BJ (cell line): ENCODE data around the gene TMPRSS2. TPM values are rescaled to one million over a fixed set of nuclear protein-coding genes. Genes with fewer than 3 reads are reported as not detected.

Experiments
- CTCF ChIA-PET: fragments of 350-600 bp; formaldehyde crosslinking; extraction: SDS; loops from one replicate; lab custom pipeline; 2021; ENCODE audit warnings: antibody characterized with exemption, inconsistent platforms; lab: Yijun Ruan, JAX
- POLR2A ChIA-PET: fragments of 300-600 bp; sonication (Branson Sonifier 250); formaldehyde crosslinking; extraction: SDS; loops from one replicate; lab custom pipeline; 2021; ENCODE audit warnings: antibody characterized with exemption; lab: Charles Lee
- DNase-seq: peaks from one replicate; pipeline ENCODE4 v3.0.0-alpha.2; 2011; ENCODE audit warnings: low read depth
- H3K27me3 ChIP-seq: 2 replicates; pipeline ENCODE4 v1.6.0; 2011; ENCODE audit warnings: low read length; ENCODE audit not compliant: control insufficient read depth, insufficient read depth
- H3K36me3 ChIP-seq: 2 replicates; pipeline ENCODE4 v1.5.1; 2011; ENCODE audit warnings: low read length; ENCODE audit not compliant: control insufficient read depth, insufficient read depth
- H3K4me3 ChIP-seq: 2 replicates; pipeline ENCODE4 v1.5.1; 2011; ENCODE audit warnings: low read depth, mild to moderate bottlenecking, control low read depth, low read length
- CTCF ChIP-seq: IDR thresholded peaks from 2 replicates; pipeline ENCODE4 v1.5.1; 2011; ENCODE audit warnings: low read depth, mild to moderate bottlenecking, control low read depth, inconsistent platforms, low read length, moderate library complexity; ENCODE audit not compliant: insufficient read depth
- polyA plus RNA-seq: library from polyadenylated mRNA; depleted of rRNA; stranded (reverse); fragments of >200 nt; gene quantifications from 2 replicates; pipeline ENCODE4 v1.2.3, GENCODE V29; 2011

The TMPRSS2 gene
- polyA plus RNA-seq, 1 experiment, result not detected

GRCh38 chr21:41490330-41490729, 17.6 kb downstream of the TMPRSS2 start:
- CTCF ChIA-PET, result interaction anchor here (1.3 kb wide), 1 partner anchor 9 kb away, joined by 4 read pairs; no protein-coding TSS in a partner anchor
- DNase-seq, result no peak
- no peak for TF ChIP-seq CTCF
- no peak overlapping the region for H3K4me3 ChIP-seq
- H3K36me3 ChIP-seq, result no peaks in the 10 kb centered on the region
- POLR2A ChIA-PET, result no interaction called here
- H3K27me3 ChIP-seq, result no peaks in the 10 kb centered on the region; the same call in 1 of the 2 replicates

- no peak for TF ChIP-seq CTCF
- no peak for DNase-seq
- no peaks in the 10 kb centered on the region; the same call in 1 of the 2 replicates for H3K27me3 ChIP-seq
- no peaks in the 10 kb centered on the region for H3K36me3 ChIP-seq
- no peak overlapping the region for H3K4me3 ChIP-seq
- ChIA-PET CTCF (no interaction called here), POLR2A (no interaction called here)
Observed at GRCh38 chr21:41489329-41489728, 18.6 kb downstream of the TMPRSS2 start.

GRCh38 chr21:41488080-41488479, 19.9 kb downstream of the TMPRSS2 start:
- ChIA-PET CTCF (no interaction called here), POLR2A (no interaction called here)
- no peak overlapping the region for H3K4me3 ChIP-seq
- no peak for TF ChIP-seq CTCF
- DNase-seq, result no peak
- no peaks in the 10 kb centered on the region for H3K36me3 ChIP-seq
- no peaks in the 10 kb centered on the region; the same call in 1 of the 2 replicates for H3K27me3 ChIP-seq

- no peaks in the 10 kb centered on the region; the same call in 1 of the 2 replicates for H3K27me3 ChIP-seq
- ChIA-PET POLR2A (no interaction called here), CTCF (no interaction called here)
- no peak for DNase-seq
- TF ChIP-seq CTCF, result no peak
- no peak overlapping the region for H3K4me3 ChIP-seq
- no peaks in the 10 kb centered on the region for H3K36me3 ChIP-seq
Observed at GRCh38 chr21:41487082-41487481, 20.9 kb downstream of the TMPRSS2 start.

GRCh38 chr21:41483973-41484372, 24.0 kb downstream of the TMPRSS2 start:
- DNase-seq, result no peak
- H3K27me3 ChIP-seq, result no peaks in the 10 kb centered on the region
- no peak for TF ChIP-seq CTCF
- H3K36me3 ChIP-seq, result no peaks in the 10 kb centered on the region
- POLR2A ChIA-PET, result no interaction called here
- H3K4me3 ChIP-seq, result no peak overlapping the region
- CTCF ChIA-PET, result no interaction called here
